MCF 10A (cell line): ENCODE results near the gene DCDC1. TPM values are rescaled to one million over a fixed set of nuclear protein-coding genes. Genes with fewer than 3 reads are reported as not detected.

ENCODE experiments used
- BruUV-seq: library from RNA; stranded (reverse); fragments of 400-500 nt; replicated peaks from 2 replicates; lab custom pipeline; 2021; lab: Mats Ljungman, UMichigan
- CTCF ChIA-PET: fragments of 300-600 bp; sonication (Branson Sonifier 250); formaldehyde crosslinking; extraction: SDS; loops from one replicate; lab custom pipeline; 2021; ENCODE audit warnings: antibody characterized with exemption, inconsistent platforms; lab: Yijun Ruan, JAX
- POLR2A ChIA-PET: fragments of 300-600, 350-650 bp; sonication (Branson Sonifier 250); formaldehyde crosslinking; extraction: SDS; loops from one replicate; lab custom pipeline; 2020; ENCODE audit warnings: antibody characterized with exemption, inconsistent platforms; lab: Yijun Ruan, JAX
- DNase-seq: peaks from one replicate; pipeline ENCODE4 v3.0.0-alpha.2; 2018; ENCODE audit not compliant: unreplicated experiment
- H3K27ac Mint-ChIP-seq: one replicate; pipeline ENCODE4 v1.8.0; 2022; ENCODE audit warnings: mild to moderate bottlenecking, low read depth, mixed read lengths; ENCODE audit not compliant: unreplicated experiment
- H3K27me3 Mint-ChIP-seq: one replicate; pipeline ENCODE4 v1.8.0; 2022; ENCODE audit warnings: mixed read lengths; ENCODE audit not compliant: insufficient read depth, unreplicated experiment
- H3K36me3 Mint-ChIP-seq: one replicate; pipeline ENCODE4 v1.8.0; 2022; ENCODE audit warnings: mild to moderate bottlenecking, moderate library complexity, mixed read lengths; ENCODE audit not compliant: insufficient read depth, unreplicated experiment
- H3K4me1 Mint-ChIP-seq: one replicate; pipeline ENCODE4 v1.8.0; 2022; ENCODE audit warnings: mixed read lengths; ENCODE audit not compliant: insufficient read depth, unreplicated experiment
- H3K4me3 Mint-ChIP-seq: one replicate; pipeline ENCODE4 v1.8.0; 2022; ENCODE audit warnings: mild to moderate bottlenecking, moderate library complexity, mixed read lengths; ENCODE audit not compliant: unreplicated experiment
- H3K9me3 Mint-ChIP-seq: one replicate; pipeline ENCODE4 v1.8.0; 2022; ENCODE audit warnings: mixed read lengths; ENCODE audit not compliant: unreplicated experiment
- CTCF ChIP-seq: fragments of 200-600 bp; IDR thresholded peaks from one replicate; pipeline ENCODE4 v1.8.0; 2022; ENCODE audit warnings: antibody characterized with exemption, mild to moderate bottlenecking; ENCODE audit not compliant: unreplicated experiment
- intact Hi-C: fragments of 100-400 bp; cut with micrococcal nuclease; formaldehyde crosslinking; loops from 2 replicates; pipeline ENCODE4 v1.14.1; 2022
- total RNA-seq: library from RNA; stranded (reverse); gene quantifications from 2 replicates; pipeline ENCODE4 v1.2.3, GENCODE V29; 2022

DCDC1 gene
- total RNA-seq, 1 experiment from 2014 or later, result 0.19 TPM

- no TSS peak for BruUV-seq
- ChIA-PET CTCF (interaction anchor here (0.8 kb wide), 2 partner anchors 38 to 159 kb away, joined by 3 read pairs; no protein-coding TSS in a partner anchor), POLR2A (interaction anchor here (1.1 to 1.3 kb wide), 2 partner anchors 8 to 10 kb away, joined by 4 to 5 read pairs; no protein-coding TSS in a partner anchor)
- no peaks in the 10 kb centered on the region for H3K4me1 Mint-ChIP-seq
- H3K27ac Mint-ChIP-seq, result no peak overlapping the region
- H3K9me3 Mint-ChIP-seq, result no peaks in the 10 kb centered on the region
- no peak for TF ChIP-seq CTCF
- DNase-seq, result no peak
- no peaks in the 10 kb centered on the region for H3K36me3 Mint-ChIP-seq
- H3K27me3 Mint-ChIP-seq, result peaks cover 39% of the 10 kb centered on the region
- intact Hi-C loops, result no loop called here
- no peak overlapping the region for H3K4me3 Mint-ChIP-seq
Measured at GRCh38 chr11:31264834-31265233, 104.7 kb downstream of the DCDC1 start.

GRCh38 chr11:31262761-31263160 is 106.8 kb downstream of the DCDC1 start:
- Mint-ChIP-seq H3K27ac (no peak overlapping the region), H3K4me3 (no peak overlapping the region), H3K36me3 (no peaks in the 10 kb centered on the region), H3K4me1 (no peaks in the 10 kb centered on the region), H3K27me3 (peaks cover 52% of the 10 kb centered on the region), H3K9me3 (no peaks in the 10 kb centered on the region)
- TF ChIP-seq CTCF, result no peak
- no TSS peak for BruUV-seq
- DNase-seq, result no peak
- intact Hi-C loops, result no loop called here
- ChIA-PET CTCF (interaction anchor here (0.6 kb wide), 1 partner anchor 839 kb away, joined by 3 read pairs; no protein-coding TSS in a partner anchor), POLR2A (no interaction called here)

- CTCF ChIA-PET, result no interaction called here
- no peak for DNase-seq
- Mint-ChIP-seq H3K4me1 (peaks cover 2% of the 10 kb centered on the region), H3K27me3 (peaks cover 57% of the 10 kb centered on the region), H3K27ac (no peak overlapping the region), H3K36me3 (no peaks in the 10 kb centered on the region), H3K9me3 (no peaks in the 10 kb centered on the region), H3K4me3 (no peak overlapping the region)
- TF ChIP-seq CTCF, result no peak
- no TSS peak for BruUV-seq
- POLR2A ChIA-PET, result no interaction called here
- intact Hi-C loops, result no loop called here
Measured at GRCh38 chr11:31259797-31260196, 109.7 kb downstream of the DCDC1 start.

- intact Hi-C loops, result no loop called here
- Mint-ChIP-seq H3K27me3 (peaks cover 53% of the 10 kb centered on the region), H3K9me3 (no peaks in the 10 kb centered on the region), H3K27ac (peak overlapping the region; percentile 1), H3K36me3 (no peaks in the 10 kb centered on the region), H3K4me1 (peaks cover 11% of the 10 kb centered on the region), H3K4me3 (no peak overlapping the region)
- ChIA-PET CTCF (interaction anchor here (0.6 to 2.2 kb wide), 4 partner anchors 13 to 1676 kb away, joined by 3 to 12 read pairs (median 4); partner anchors contain the start of gene RCN1), POLR2A (interaction anchor here (0.6 to 1.4 kb wide), 7 partner anchors 10 to 378 kb away, joined by 3 to 6 read pairs (median 4); partner anchors contain the start of genes DCDC1 and DNAJC24)
- BruUV-seq, result no TSS peak
- no peak for TF ChIP-seq CTCF
- peak; percentile 54 for DNase-seq
Measured at GRCh38 chr11:31254415-31254814, 115.1 kb downstream of the DCDC1 start.
